ENCODE data around the gene C16orf89.
"Not testable (repeated sequence)": the region's sequence is repeated elsewhere in the genome, so short reads cannot be mapped to it uniquely, and the experiment has no call there.

Gene C16orf89

GRCh38 chr16:5060073-5060641 is 5.6 kb downstream of the C16orf89 start:
- no peak for DNase-seq (ENCODE audit: low spot score)

GRCh38 chr16:5059386-5060072 is 6.2 kb downstream of the C16orf89 start:
- DNase-seq (ENCODE audit: low spot score): no peak

- peak; percentile 53 for DNase-seq (ENCODE audit: low spot score)
Measured at GRCh38 chr16:5058476-5058875, 7.3 kb downstream of the C16orf89 start.

GRCh38 chr16:5056352-5056751 is 9.4 kb downstream of the C16orf89 start:
- peak; percentile 65 for DNase-seq (ENCODE audit: low spot score)

GRCh38 chr16:5054876-5055865 is 10.6 kb downstream of the C16orf89 start:
- no peak for DNase-seq (ENCODE audit: low spot score)

- DNase-seq (ENCODE audit: low spot score): peak; percentile 6
Measured at GRCh38 chr16:5046914-5047313, 18.8 kb downstream of the C16orf89 start.

- peak; percentile 5 for DNase-seq (ENCODE audit: low spot score)
Measured at GRCh38 chr16:5045499-5046115, 20.1 kb downstream of the C16orf89 start.

- DNase-seq (ENCODE audit: low spot score): not testable (repeated sequence)
Measured at GRCh38 chr16:5044581-5044980, 21.2 kb downstream of the C16orf89 start.

- peak; percentile 5 for DNase-seq (ENCODE audit: low spot score)
Measured at GRCh38 chr16:5044011-5044540, 21.7 kb downstream of the C16orf89 start.

- no peak for DNase-seq (ENCODE audit: low spot score)
Measured at GRCh38 chr16:5042574-5043171, 23.1 kb downstream of the C16orf89 start.

GRCh38 chr16:5041600-5042133 is 24.1 kb downstream of the C16orf89 start:
- DNase-seq (ENCODE audit: low spot score): peak; percentile 11

GRCh38 chr16:5040451-5040850 is 25.3 kb downstream of the C16orf89 start:
- no peak for DNase-seq (ENCODE audit: low spot score)

- DNase-seq (ENCODE audit: low spot score): peak; percentile 7
Measured at GRCh38 chr16:5036228-5037156, 29.3 kb downstream of the C16orf89 start.

- no peak for DNase-seq (ENCODE audit: low spot score)
Measured at GRCh38 chr16:5035909-5036227, 29.9 kb downstream of the C16orf89 start.

- no peak for DNase-seq (ENCODE audit: low spot score)
Measured at GRCh38 chr16:5034167-5034523, 31.6 kb downstream of the C16orf89 start.

- peak; percentile 92 for DNase-seq (ENCODE audit: low spot score)
Measured at GRCh38 chr16:5033256-5034166, 32.2 kb downstream of the C16orf89 start, which contains the start of gene NAGPA. NAGPA (minus strand) TSS chr16:5033935; CDS start chr16:5033914, 21 bp downstream.

- no peak for DNase-seq (ENCODE audit: low spot score)
Measured at GRCh38 chr16:5032748-5033167, 33.0 kb downstream of the C16orf89 start.

GRCh38 chr16:5031601-5032000 is 34.2 kb downstream of the C16orf89 start:
- no peak for DNase-seq (ENCODE audit: low spot score)

- no peak for DNase-seq (ENCODE audit: low spot score)
Measured at GRCh38 chr16:5030251-5030870, 35.4 kb downstream of the C16orf89 start.
